Esophagus squamous epithelium (tissue), 4 donors: ENCODE measurements around the gene DPYSL5.

Experiments
- CTCF ChIP-seq, 6 experiments: fragments of 450-650 bp in 4 of 6; fragments of 200-600 bp in 2 of 6; sonication (generic) in 2 of 6; IDR thresholded peaks; one replicate each; pipeline ENCODE4 v1.5.1; 2016 to 2019; ENCODE audit warnings: antibody characterized with exemption in 6 of 6, mild to moderate bottlenecking in 4 of 6, moderate library complexity in 4 of 6
- POLR2A ChIP-seq, 4 donors: fragments of 450-650 bp; IDR thresholded peaks; one replicate each; pipeline ENCODE4 v1.6.1; 2017; ENCODE audit warnings: antibody characterized with exemption in 4 of 4, mild to moderate bottlenecking in 4 of 4, moderate library complexity in 3 of 4

GRCh38 chr2:26849056-26849999, 1.4 kb downstream of the DPYSL5 start:
- TF ChIP-seq POLR2A (IDR thresholded peaks at IDR 0.05) (no peak), CTCF (IDR thresholded peaks at IDR 0.05) (no peak)
